ENCODE data around the gene CNOT8.

- TF ChIP-seq POLR2A (IDR thresholded peaks at IDR 0.05) (no peak), CTCF (IDR thresholded peaks at IDR 0.05) (no peak)
These were observed 42.7 kb upstream of the CNOT8 start for GRCh38 chr5:154815684-154816247.
